ENCODE data around the gene MYL7. TPM values are rescaled to one million over a fixed set of nuclear protein-coding genes. Genes with fewer than 3 reads are reported as not detected.

The MYL7 gene
- total and polyA plus RNA-seq, 2 of the 13 experiments (the other 11 are each of a cell fraction or from before 2014, with no cell fraction given) = 1.8 TPM; not detected in 1

DNA sequence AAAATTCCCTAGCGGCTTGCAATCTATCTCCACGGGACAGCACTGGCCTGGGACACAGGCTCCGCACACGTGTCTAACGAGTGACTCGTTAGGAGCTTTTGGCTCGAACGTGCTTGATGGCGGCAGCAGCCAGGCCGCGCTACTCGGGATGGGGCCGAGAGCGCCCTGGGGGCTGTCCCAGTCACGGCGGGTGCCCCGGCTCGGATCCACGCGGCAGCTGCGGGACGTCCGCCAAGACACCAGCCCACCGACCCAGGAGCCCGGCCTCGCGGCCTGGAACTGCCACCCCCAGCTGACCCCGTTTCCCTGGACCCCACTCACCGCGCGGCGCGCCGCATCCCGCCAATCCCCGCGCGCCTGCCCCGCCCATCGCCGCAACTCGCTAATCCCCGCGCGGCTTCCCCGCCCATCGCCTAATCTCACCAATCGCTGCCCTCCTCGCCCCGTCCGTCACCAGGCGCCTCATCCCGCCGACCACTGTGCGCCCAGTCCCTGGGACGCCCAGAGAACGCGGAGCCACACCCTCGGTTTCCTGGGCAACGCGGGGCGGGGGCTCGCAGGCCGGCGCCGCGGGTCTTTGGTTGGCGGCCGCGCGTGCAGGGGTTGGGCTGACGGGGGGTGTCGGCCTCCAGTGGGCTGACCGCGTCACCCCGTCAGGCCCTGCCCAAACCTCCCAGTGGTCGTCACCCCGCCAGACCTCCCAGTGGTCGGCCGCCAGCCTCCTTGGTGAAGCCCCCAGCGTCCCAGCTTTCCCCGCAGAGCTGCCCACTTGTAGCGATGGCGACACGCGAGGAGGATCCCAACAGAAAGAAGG lies 17.7 kb downstream of the MYL7 start, which contains the start of gene POLD2 (continued):
- peak; percentile 79 for TF ChIP-seq GATAD1 (CRISPR knock-in tag; IDR thresholded peaks at IDR 0.05)
- TF ChIP-seq, protein P1, sequence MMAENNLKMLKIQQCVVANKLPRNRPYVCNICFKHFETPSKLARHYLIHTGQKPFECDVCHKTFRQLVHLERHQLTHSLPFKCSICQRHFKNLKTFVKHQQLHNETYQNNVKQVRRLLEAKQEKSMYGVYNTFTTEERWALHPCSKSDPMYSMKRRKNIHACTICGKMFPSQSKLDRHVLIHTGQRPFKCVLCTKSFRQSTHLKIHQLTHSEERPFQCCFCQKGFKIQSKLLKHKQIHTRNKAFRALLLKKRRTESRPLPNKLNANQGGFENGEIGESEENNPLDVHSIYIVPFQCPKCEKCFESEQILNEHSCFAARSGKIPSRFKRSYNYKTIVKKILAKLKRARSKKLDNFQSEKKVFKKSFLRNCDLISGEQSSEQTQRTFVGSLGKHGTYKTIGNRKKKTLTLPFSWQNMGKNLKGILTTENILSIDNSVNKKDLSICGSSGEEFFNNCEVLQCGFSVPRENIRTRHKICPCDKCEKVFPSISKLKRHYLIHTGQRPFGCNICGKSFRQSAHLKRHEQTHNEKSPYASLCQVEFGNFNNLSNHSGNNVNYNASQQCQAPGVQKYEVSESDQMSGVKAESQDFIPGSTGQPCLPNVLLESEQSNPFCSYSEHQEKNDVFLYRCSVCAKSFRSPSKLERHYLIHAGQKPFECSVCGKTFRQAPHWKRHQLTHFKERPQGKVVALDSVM (CRISPR knock-in tag; IDR thresholded peaks at IDR 0.05) = peak; percentile 66
- peak; percentile 55; the same call in 1 of the 2 replicates for TF ChIP-seq ZNF280B (CRISPR knock-in tag; IDR thresholded peaks at IDR 0.05; ENCODE audit: borderline replicate concordance)
- TF ChIP-seq ZGPAT (CRISPR knock-in tag; IDR thresholded peaks at IDR 0.05) = peak; percentile 76; the same call in 1 of the 2 replicates
- TF ChIP-seq BORCS8-MEF2B (CRISPR knock-in tag; IDR thresholded peaks at IDR 0.05) = peak; percentile 50; the same call in 1 of the 2 replicates
- TF ChIP-seq, protein P2, sequence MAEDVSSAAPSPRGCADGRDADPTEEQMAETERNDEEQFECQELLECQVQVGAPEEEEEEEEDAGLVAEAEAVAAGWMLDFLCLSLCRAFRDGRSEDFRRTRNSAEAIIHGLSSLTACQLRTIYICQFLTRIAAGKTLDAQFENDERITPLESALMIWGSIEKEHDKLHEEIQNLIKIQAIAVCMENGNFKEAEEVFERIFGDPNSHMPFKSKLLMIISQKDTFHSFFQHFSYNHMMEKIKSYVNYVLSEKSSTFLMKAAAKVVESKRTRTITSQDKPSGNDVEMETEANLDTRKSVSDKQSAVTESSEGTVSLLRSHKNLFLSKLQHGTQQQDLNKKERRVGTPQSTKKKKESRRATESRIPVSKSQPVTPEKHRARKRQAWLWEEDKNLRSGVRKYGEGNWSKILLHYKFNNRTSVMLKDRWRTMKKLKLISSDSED (CRISPR knock-in tag; IDR thresholded peaks at IDR 0.05) = 0 out of 2 replicates have a peak, but pooled peaks have one; percentile 58
- TF ChIP-seq TCF12 (IDR thresholded peaks at IDR 0.05) = no peak
- peak; percentile 66; the same call in 1 of the 2 replicates for TF ChIP-seq TCF12 (CRISPR knock-in tag; IDR thresholded peaks at IDR 0.05)
- no peak; the same call in 1 of the 2 replicates for TF ChIP-seq ZNF567 (CRISPR knock-in tag; IDR thresholded peaks at IDR 0.05; ENCODE audit: borderline replicate concordance)
- peak; percentile 62; the same call in 1 of the 2 replicates for TF ChIP-seq KLF15 (CRISPR knock-in tag; IDR thresholded peaks at IDR 0.05; ENCODE audit: borderline replicate concordance)
- TF ChIP-seq ZNF747 (CRISPR knock-in tag; IDR thresholded peaks at IDR 0.05; ENCODE audit: borderline replicate concordance) = peak; percentile 69; the same call in 1 of the 2 replicates
- TF ChIP-seq, protein P3, sequence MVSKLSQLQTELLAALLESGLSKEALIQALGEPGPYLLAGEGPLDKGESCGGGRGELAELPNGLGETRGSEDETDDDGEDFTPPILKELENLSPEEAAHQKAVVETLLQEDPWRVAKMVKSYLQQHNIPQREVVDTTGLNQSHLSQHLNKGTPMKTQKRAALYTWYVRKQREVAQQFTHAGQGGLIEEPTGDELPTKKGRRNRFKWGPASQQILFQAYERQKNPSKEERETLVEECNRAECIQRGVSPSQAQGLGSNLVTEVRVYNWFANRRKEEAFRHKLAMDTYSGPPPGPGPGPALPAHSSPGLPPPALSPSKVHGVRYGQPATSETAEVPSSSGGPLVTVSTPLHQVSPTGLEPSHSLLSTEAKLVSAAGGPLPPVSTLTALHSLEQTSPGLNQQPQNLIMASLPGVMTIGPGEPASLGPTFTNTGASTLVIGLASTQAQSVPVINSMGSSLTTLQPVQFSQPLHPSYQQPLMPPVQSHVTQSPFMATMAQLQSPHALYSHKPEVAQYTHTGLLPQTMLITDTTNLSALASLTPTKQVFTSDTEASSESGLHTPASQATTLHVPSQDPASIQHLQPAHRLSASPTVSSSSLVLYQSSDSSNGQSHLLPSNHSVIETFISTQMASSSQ (IDR thresholded peaks at IDR 0.05; ENCODE audit: low read depth) = no peak
- TF ChIP-seq, protein P3 (CRISPR knock-in tag; IDR thresholded peaks at IDR 0.05; ENCODE audit: borderline replicate concordance) = peak; percentile 60; the same call in 1 of the 2 replicates
- peak; percentile 73 for TF ChIP-seq DR1 (CRISPR knock-in tag; IDR thresholded peaks at IDR 0.05)
- peak; percentile 61; the same call in 1 of the 2 replicates for TF ChIP-seq ZNF766 (CRISPR knock-in tag; IDR thresholded peaks at IDR 0.05; ENCODE audit: borderline replicate concordance)
